ENCODE data around the gene MARCHF11. TPM values are rescaled to one million over a fixed set of nuclear protein-coding genes. Genes with fewer than 3 reads are reported as not detected.

The MARCHF11 gene
- total RNA-seq, 1 experiment from 2014 or later, result 0.37 TPM

DNA sequence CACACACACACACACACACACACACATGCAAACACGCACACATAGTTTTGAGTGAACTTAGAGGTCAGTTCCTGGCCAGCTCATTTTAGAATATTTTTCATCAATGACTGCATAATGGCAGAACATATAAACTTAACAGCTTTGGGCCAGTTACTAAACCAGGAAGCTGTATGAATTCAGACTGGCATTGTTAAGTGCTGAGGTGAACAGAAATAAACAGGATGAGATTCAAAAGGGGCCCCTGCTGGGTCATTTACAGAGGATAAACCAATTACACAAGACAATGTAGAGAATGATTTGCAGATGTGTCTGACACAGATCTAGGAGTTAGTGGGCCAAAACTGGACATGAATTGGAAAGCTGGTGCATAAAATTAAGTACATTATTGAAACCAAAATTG is 44.6 kb downstream of the MARCHF11 start:
- TF ChIP-seq CTCF (conservative IDR thresholded peaks at IDR 0.05), result no peak

More for the DNA sequence above, 44.6 kb downstream of the MARCHF11 start:
- no peak overlapping the region for H2AFZ ChIP-seq (ENCODE audit: low read length)
- no peak overlapping the region for H3K56ac ChIP-seq (ENCODE audit: insufficient read length, low read depth, low read length)
- no peak overlapping the region for H2BK120ac ChIP-seq (ENCODE audit: low read depth, low read length, poor library complexity, severe bottlenecking)
- no peak overlapping the region for H3K14ac ChIP-seq (ENCODE audit: insufficient read depth, low read length)
- H4K20me1 ChIP-seq (ENCODE audit: control insufficient read depth, insufficient read depth, insufficient read length), result no peaks in the 10 kb centered on the region
- H3K79me2 ChIP-seq (ENCODE audit: insufficient read depth, low read length), result no peaks in the 10 kb centered on the region
- no peak overlapping the region for H2BK15ac ChIP-seq (ENCODE audit: low read depth, low read length)
- H3K36me3 Mint-ChIP-seq (ENCODE audit: insufficient read depth in 1 of 3, low read depth in 3 of 3), result peaks cover 18 to 20% (median 19%) of the 10 kb centered on the region in 3 experiments
- no peak overlapping the region for H3K18ac ChIP-seq (ENCODE audit: insufficient read length, low read depth, low read length)
- H3K9me3 Mint-ChIP-seq, result peaks cover 31 to 34% of the 10 kb centered on the region in 2 experiments
- no peak overlapping the region for H3K4me3 Mint-ChIP-seq
- H3K9ac ChIP-seq (ENCODE audit: extremely low read depth, insufficient read length, low read length), result no peak overlapping the region
- no peak overlapping the region for H3K4me2 ChIP-seq (ENCODE audit: insufficient read depth, insufficient read length, low read length)
- no peak overlapping the region for H3K27ac ChIP-seq (ENCODE audit: insufficient read length, low read depth, low read length)
- H3K4me1 ChIP-seq (ENCODE audit: insufficient read depth, low read length), result no peaks in the 10 kb centered on the region; the same call in 1 of the 2 replicates
- H2BK20ac ChIP-seq (ENCODE audit: low read depth, low read length, poor library complexity, severe bottlenecking), result no peak overlapping the region
- H2BK12ac ChIP-seq (ENCODE audit: insufficient read length, low read depth, low read length), result no peak overlapping the region
- H3K9me3 ChIP-seq (ENCODE audit: control insufficient read depth, low read depth, low read length), result no peaks in the 10 kb centered on the region
- no peak overlapping the region for H3K4ac ChIP-seq (ENCODE audit: low read depth, low read length)
- no peak overlapping the region for H4K91ac ChIP-seq (ENCODE audit: insufficient read length, low read depth, low read length)
- DNase-seq, result no peak
- H2BK5ac ChIP-seq (ENCODE audit: insufficient read length, low read length), result no peak overlapping the region
- H3K27me3 ChIP-seq (ENCODE audit: insufficient read depth, low read length), result no peaks in the 10 kb centered on the region
- H3K79me1 ChIP-seq (ENCODE audit: insufficient read depth, low read depth, low read length, poor library complexity, severe bottlenecking), result no peaks in the 10 kb centered on the region
- peaks cover 8 to 9% of the 10 kb centered on the region in 2 experiments for H3K4me1 Mint-ChIP-seq
- peak overlapping the region in 1 of 3 experiments; percentile 47; a peak in 1 of 7 replicates for H3K27ac Mint-ChIP-seq
- H4K5ac ChIP-seq (ENCODE audit: insufficient read length, low read depth, low read length), result no peak overlapping the region
- no peak overlapping the region for H3T11ph ChIP-seq (ENCODE audit: low read length)
- H3K23me2 ChIP-seq (ENCODE audit: insufficient read length, low read depth, low read length, poor library complexity, severe bottlenecking), result no peaks in the 10 kb centered on the region
- H2AK5ac ChIP-seq (ENCODE audit: insufficient read length, low read length), result no peak overlapping the region
- no peak overlapping the region for H4K8ac ChIP-seq (replicated peaks; ENCODE audit: insufficient read length, low read depth, low read length)
- no peak overlapping the region for H3K23ac ChIP-seq (ENCODE audit: insufficient read length, low read depth, low read length)
- WGBS (ENCODE audit: extremely low coverage, insufficient read length, low lambda C conversion rate), result no CpG with 5 or more reads among the region's 1 CpG
- H3K27me3 Mint-ChIP-seq (ENCODE audit: low read depth), result no peaks in the 10 kb centered on the region
